CD4-positive, alpha-beta memory T cell (primary cell): ENCODE results near the gene KLHL17. TPM values are rescaled to one million over a fixed set of nuclear protein-coding genes. Genes with fewer than 3 reads are reported as not detected.

Experiments used
- CTCF ChIA-PET: fragments of 350-600 bp; sonication (Branson Sonifier 250); formaldehyde crosslinking; loops from one replicate; lab custom pipeline; 2021; ENCODE audit warnings: inconsistent platforms; ENCODE audit not compliant: partially characterized antibody; lab: Charles Lee
- POLR2A ChIA-PET: fragments of 350-600 bp; sonication (Branson Sonifier 250); formaldehyde crosslinking; loops from one replicate; lab custom pipeline; 2021; ENCODE audit not compliant: partially characterized antibody; lab: Charles Lee
- DNase-seq, 5 donors: peaks; one replicate each; pipeline versions ENCODE4 v3.0.0 to v3.0.0-alpha.2; 2020 to 2022; ENCODE audit warnings: mixed read lengths in 1 of 5
- H3K27ac ChIP-seq: one replicate; pipeline ENCODE4 v1.7.0; 2013; ENCODE audit warnings: low read depth, low read length
- H3K27me3 ChIP-seq: 2 replicates; pipeline ENCODE4 v1.7.0; 2013; ENCODE audit warnings: mild to moderate bottlenecking, low read length, moderate library complexity; ENCODE audit not compliant: insufficient read depth
- H3K36me3 ChIP-seq: 2 replicates; pipeline ENCODE4 v1.7.0; 2013; ENCODE audit warnings: mild to moderate bottlenecking, low read length, moderate library complexity; ENCODE audit not compliant: insufficient read depth
- H3K4me1 ChIP-seq: 2 replicates; pipeline ENCODE4 v1.7.0; 2013; ENCODE audit warnings: mild to moderate bottlenecking, low read length, moderate library complexity; ENCODE audit not compliant: insufficient read depth
- H3K4me3 ChIP-seq, 2 donors: one replicate each; pipeline ENCODE4 v1.7.0; 2013; ENCODE audit warnings: low read length in 2 of 2, mild to moderate bottlenecking in 1 of 2
- H3K9me3 ChIP-seq, 2 donors: one replicate each; pipeline ENCODE4 v1.7.0; 2013; ENCODE audit warnings: low read length in 2 of 2, control low read depth in 1 of 2; ENCODE audit not compliant: control insufficient read depth in 1 of 2
- H3K27ac Mint-ChIP-seq, 7 donors: one replicate each; pipeline ENCODE4 v1.8.0; 2020 to 2021; ENCODE audit warnings: mixed read lengths in 7 of 7, mild to moderate bottlenecking in 6 of 7, inconsistent platforms in 3 of 7, moderate library complexity in 3 of 7
- H3K27me3 Mint-ChIP-seq, 2 donors: one replicate each; pipeline ENCODE4 v1.8.0; 2020 to 2021; ENCODE audit warnings: mixed read lengths in 2 of 2
- H3K36me3 Mint-ChIP-seq, 2 donors: one replicate each; pipeline ENCODE4 v1.8.0; 2020 to 2021; ENCODE audit warnings: mixed read lengths in 2 of 2, inconsistent platforms in 1 of 2, mild to moderate bottlenecking in 1 of 2
- H3K4me1 Mint-ChIP-seq, 4 donors: one replicate each; pipeline ENCODE4 v1.8.0; 2020 to 2021; ENCODE audit warnings: mixed read lengths in 4 of 4, mild to moderate bottlenecking in 1 of 4
- H3K4me3 Mint-ChIP-seq, 8 donors: one replicate each; pipeline ENCODE4 v1.8.0; 2020 to 2021; ENCODE audit warnings: mixed read lengths in 8 of 8, mild to moderate bottlenecking in 7 of 8, moderate library complexity in 6 of 8, inconsistent platforms in 3 of 8
- H3K9me3 Mint-ChIP-seq, 8 donors: one replicate each; pipeline ENCODE4 v1.8.0; 2020 to 2021; ENCODE audit warnings: mixed read lengths in 8 of 8, mild to moderate bottlenecking in 5 of 8, inconsistent platforms in 3 of 8, moderate library complexity in 1 of 8
- intact Hi-C: fragments of 100-400 bp; cut with micrococcal nuclease; formaldehyde crosslinking; loops from one replicate; pipeline ENCODE4 v1.15.1; 2023
- polyA plus RNA-seq, 2 donors: library from polyadenylated mRNA; unstranded; fragments of 300-500 nt; fragmentation: Illumina TruSeq; gene quantifications; one replicate each; pipeline ENCODE4 v1.2.3, GENCODE V29; 2021
- total RNA-seq, 2 experiments: library from RNA; stranded (reverse); gene quantifications; one replicate each; pipeline ENCODE4 v1.2.3, GENCODE V29; 2021

The KLHL17 gene
- total and polyA plus RNA-seq, 4 experiments from 2014 or later: 0.89 to 46.5 (median 22.6) TPM

- H3K36me3 Mint-ChIP-seq: no peaks in the 10 kb centered on the region
- CTCF ChIA-PET: interaction anchor here (1.5 to 1.7 kb wide), 2 partner anchors 8 to 62 kb away, joined by 7 to 9 read pairs; no protein-coding TSS in a partner anchor
- peak overlapping the region in 3 of 8 donors; percentile 13 to 31 (median 26) for H3K4me3 Mint-ChIP-seq
- POLR2A ChIA-PET: interaction anchor here (0.6 to 1.3 kb wide), 6 partner anchors 8 to 93 kb away, joined by 3 to 11 read pairs (median 8); partner anchors contain the start of genes ISG15 and NOC2L
- H3K27ac ChIP-seq: no peak overlapping the region
- H3K27me3 ChIP-seq: no peaks in the 10 kb centered on the region
- H3K9me3 Mint-ChIP-seq: no peaks in the 10 kb centered on the region
- DNase-seq: no peak
- no peaks in the 10 kb centered on the region for H3K9me3 ChIP-seq
- H3K36me3 ChIP-seq: no peaks in the 10 kb centered on the region
- peaks cover 0 to 14% (median under 1%) of the 10 kb centered on the region in 4 donors for H3K4me1 Mint-ChIP-seq
- peaks cover 1 to 2% of the 10 kb centered on the region in 2 donors for H3K27me3 Mint-ChIP-seq
- peaks cover 18% of the 10 kb centered on the region for H3K4me1 ChIP-seq
- intact Hi-C loops: no loop called here
- H3K27ac Mint-ChIP-seq: no peak overlapping the region
- H3K4me3 ChIP-seq: peak overlapping the region in 1 of 2 donors; percentile 67
Measured at GRCh38 chr1:967466-968343, 7.3 kb downstream of the KLHL17 start.

GRCh38 chr1:969260-969855 lies 9.0 kb downstream of the KLHL17 start:
- Histone ChIP-seq H3K27me3 (no peaks in the 10 kb centered on the region), H3K4me3 (no peak overlapping the region), H3K9me3 (no peaks in the 10 kb centered on the region), H3K4me1 (peaks cover 18% of the 10 kb centered on the region), H3K36me3 (no peaks in the 10 kb centered on the region), H3K27ac (no peak overlapping the region)
- H3K27me3 Mint-ChIP-seq: peaks cover 1 to 2% of the 10 kb centered on the region in 2 donors
- no peaks in the 10 kb centered on the region for H3K36me3 Mint-ChIP-seq
- H3K4me3 Mint-ChIP-seq: peak overlapping the region in 2 of 8 donors; percentile 27 to 50
- peak overlapping the region in 1 of 7 donors; percentile 59 for H3K27ac Mint-ChIP-seq
- CTCF ChIA-PET: interaction anchor here (1.8 kb wide), 1 partner anchor 15 kb away, joined by 4 read pairs; no protein-coding TSS in a partner anchor
- H3K4me1 Mint-ChIP-seq: peaks cover 0 to 14% (median under 1%) of the 10 kb centered on the region in 4 donors
- H3K9me3 Mint-ChIP-seq: no peaks in the 10 kb centered on the region
- POLR2A ChIA-PET: no interaction called here
- intact Hi-C loops: no loop called here
- no peak for DNase-seq

- Mint-ChIP-seq H3K36me3 (no peaks in the 10 kb centered on the region), H3K27ac (no peak overlapping the region), H3K4me1 (peaks cover 0 to 14% (median under 1%) of the 10 kb centered on the region in 4 donors), H3K4me3 (no peak overlapping the region), H3K27me3 (peaks cover 1 to 2% of the 10 kb centered on the region in 2 donors), H3K9me3 (no peaks in the 10 kb centered on the region)
- Histone ChIP-seq H3K4me1 (peaks cover 17% of the 10 kb centered on the region), H3K27me3 (no peaks in the 10 kb centered on the region), H3K36me3 (no peaks in the 10 kb centered on the region), H3K27ac (no peak overlapping the region), H3K9me3 (no peaks in the 10 kb centered on the region), H3K4me3 (no peak overlapping the region)
- ChIA-PET POLR2A (interaction anchor here (0.9 to 1.1 kb wide), 2 partner anchors 11 to 65 kb away, joined by 3 read pairs; partner anchors contain the start of gene NOC2L), CTCF (interaction anchor here (1.8 kb wide), 1 partner anchor 14 kb away, joined by 4 read pairs; no protein-coding TSS in a partner anchor)
- intact Hi-C loops: no loop called here
- DNase-seq: no peak
Measured at GRCh38 chr1:970242-970972, 10.0 kb downstream of the KLHL17 start.

- no peaks in the 10 kb centered on the region for H3K36me3 ChIP-seq
- no peak for DNase-seq
- ChIA-PET POLR2A (interaction anchor here (1.1 kb wide), 1 partner anchor 66 kb away, joined by 3 read pairs; no protein-coding TSS in a partner anchor), CTCF (interaction anchor here (1.8 kb wide), 1 partner anchor 13 kb away, joined by 4 read pairs; no protein-coding TSS in a partner anchor)
- H3K27me3 ChIP-seq: no peaks in the 10 kb centered on the region
- H3K4me1 ChIP-seq: peaks cover 16% of the 10 kb centered on the region
- Mint-ChIP-seq H3K36me3 (no peaks in the 10 kb centered on the region), H3K27me3 (peaks cover 1 to 7% of the 10 kb centered on the region in 2 donors), H3K27ac (no peak overlapping the region), H3K4me3 (no peak overlapping the region), H3K4me1 (peaks cover 4 to 16% (median 5%) of the 10 kb centered on the region in 4 donors), H3K9me3 (no peaks in the 10 kb centered on the region)
- H3K9me3 ChIP-seq: no peaks in the 10 kb centered on the region
- no peak overlapping the region for H3K27ac ChIP-seq
- H3K4me3 ChIP-seq: no peak overlapping the region
- intact Hi-C loops: no loop called here
Measured at GRCh38 chr1:970973-971730, 10.8 kb downstream of the KLHL17 start.

GRCh38 chr1:971751-972506 lies 11.5 kb downstream of the KLHL17 start:
- DNase-seq: no peak
- Histone ChIP-seq H3K4me1 (peaks cover 15% of the 10 kb centered on the region), H3K4me3 (no peak overlapping the region), H3K27ac (no peak overlapping the region), H3K9me3 (no peaks in the 10 kb centered on the region), H3K27me3 (no peaks in the 10 kb centered on the region), H3K36me3 (no peaks in the 10 kb centered on the region)
- Mint-ChIP-seq H3K9me3 (no peaks in the 10 kb centered on the region), H3K4me3 (no peak overlapping the region), H3K4me1 (peaks cover 4 to 16% (median 5%) of the 10 kb centered on the region in 4 donors), H3K36me3 (no peaks in the 10 kb centered on the region), H3K27ac (no peak overlapping the region), H3K27me3 (peaks cover 1 to 7% of the 10 kb centered on the region in 2 donors)
- intact Hi-C loops: no loop called here
- ChIA-PET CTCF (no interaction called here), POLR2A (no interaction called here)
